ENCODE data around the gene ABHD12B. TPM values are rescaled to one million over a fixed set of nuclear protein-coding genes. Genes with fewer than 3 reads are reported as not detected.

ABHD12B gene
- polyA plus RNA-seq, 1 of the 3 experiments (the other 2 are of a cell fraction): not detected

DNA sequence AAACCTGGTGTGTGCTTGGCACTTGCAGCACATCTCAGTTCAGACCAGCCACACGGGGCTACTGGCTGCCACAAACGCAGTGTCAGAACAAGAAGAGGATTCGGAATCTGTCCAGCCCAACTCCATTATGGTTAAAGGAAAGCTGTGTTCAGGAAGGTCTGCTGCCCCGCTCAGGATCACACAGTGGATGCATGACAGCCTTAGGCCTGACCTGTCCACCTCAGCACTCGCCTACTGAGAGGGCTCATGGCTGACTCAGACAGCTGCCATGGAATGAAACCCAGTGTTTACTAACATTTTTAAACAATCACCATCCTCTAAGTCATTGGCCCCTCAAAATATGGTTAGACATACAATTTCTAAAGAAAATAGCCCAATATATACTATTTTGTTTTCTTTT, 35.3 kb upstream of the ABHD12B start:
- no peaks in the 10 kb centered on the region for H3K27me3 ChIP-seq (ENCODE audit: insufficient read depth)
- no peaks in the 10 kb centered on the region for H3K9me2 ChIP-seq
- H3K9ac ChIP-seq: no peak overlapping the region
- H3K4me3 ChIP-seq (ENCODE audit: low read depth in 2 of 2, low read length in 1 of 2): no peak overlapping the region
- ChIA-PET CTCF (no interaction called here), POLR2A (no interaction called here)
- no peaks in the 10 kb centered on the region for H4K20me1 ChIP-seq (ENCODE audit: insufficient read depth)
- no peaks in the 10 kb centered on the region for H3K36me3 ChIP-seq (replicated peaks in 1 of 2; ENCODE audit: control insufficient read depth in 1 of 2, insufficient read depth in 2 of 2, low read length in 1 of 2)
- TF ChIP-seq TAF1 (IDR thresholded peaks at IDR 0.05; ENCODE audit: borderline replicate concordance, low read depth, low read length) (no peak), TEAD4 (IDR thresholded peaks at IDR 0.05; ENCODE audit: borderline replicate concordance, insufficient read depth) (no peak), NFIC (IDR thresholded peaks at IDR 0.05; ENCODE audit: borderline replicate concordance) (no peak)
- no peaks in the 10 kb centered on the region for H3K79me2 ChIP-seq (ENCODE audit: insufficient read depth)
- peaks cover 0 to 4% of the 10 kb centered on the region in 2 experiments; a peak in 1 of 4 replicates for H3K4me1 ChIP-seq (ENCODE audit: control insufficient read depth in 1 of 2, insufficient read depth in 2 of 2, low read depth in 1 of 2, low read length in 1 of 2)
- DNase-seq: no peak
- H3F3A ChIP-seq (replicated peaks; ENCODE audit: insufficient read depth): no peaks in the 10 kb centered on the region
- H3K4me2 ChIP-seq: no peak overlapping the region
- no peaks in the 10 kb centered on the region for H3K9me3 ChIP-seq
- H3K27ac ChIP-seq (ENCODE audit: low read depth in 2 of 2, low read length in 1 of 2): no peak overlapping the region
- H2AFZ ChIP-seq (ENCODE audit: low read depth): no peak overlapping the region
- 92% methylated on average over 5 of the region's 5 CpGs for WGBS (ENCODE audit: low lambda C conversion rate)

DNA sequence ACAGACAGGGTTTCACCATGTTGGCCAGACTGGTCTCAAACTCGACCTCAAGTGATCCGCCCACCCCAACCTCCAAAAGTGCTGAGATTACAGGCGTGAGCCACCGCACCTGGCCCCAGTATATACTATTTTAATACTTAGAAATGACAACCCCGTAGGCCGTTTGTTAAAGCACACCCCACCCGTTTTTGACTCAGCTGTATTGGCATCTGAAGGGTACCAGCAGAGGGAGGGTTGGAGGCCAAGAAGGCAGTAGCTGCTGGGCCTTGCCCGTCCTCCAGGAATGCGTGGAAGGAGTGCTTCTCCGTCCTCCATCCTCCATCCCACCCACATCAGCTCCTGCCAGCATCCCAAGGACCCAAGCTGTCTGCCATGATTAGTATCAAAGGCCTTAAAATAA, 34.6 kb upstream of the ABHD12B start:
- TF ChIP-seq RAD21 (IDR thresholded peaks at IDR 0.05; ENCODE audit: low read length) (no peak), CHD2 (IDR thresholded peaks at IDR 0.05; ENCODE audit: low read length, partially characterized antibody) (no peak), MEF2A (IDR thresholded peaks at IDR 0.05; ENCODE audit: borderline replicate concordance, low read depth) (no peak), TAF1 (IDR thresholded peaks at IDR 0.05; ENCODE audit: borderline replicate concordance, low read depth, low read length) (no peak), FOXJ3 (CRISPR knock-in tag; IDR thresholded peaks at IDR 0.05) (no peak), MXI1 (IDR thresholded peaks at IDR 0.05; ENCODE audit: low read depth, low read length) (no peak), FOXM1 (IDR thresholded peaks at IDR 0.05; ENCODE audit: low read depth) (no peak), GATA2 (CRISPR knock-in tag; IDR thresholded peaks at IDR 0.05) (no peak), NFIC (IDR thresholded peaks at IDR 0.05; ENCODE audit: borderline replicate concordance) (no peak), YY1 (IDR thresholded peaks at IDR 0.05; ENCODE audit: low read depth) (no peak), EZH2phosphoT487 (IDR thresholded peaks at IDR 0.05; ENCODE audit: borderline replicate concordance, low read depth) (no peak), GABPA (IDR thresholded peaks at IDR 0.05; ENCODE audit: low read depth) (no peak), EP300 (IDR thresholded peaks at IDR 0.05; ENCODE audit: borderline replicate concordance in 1 of 2, low read depth in 1 of 2, low read length in 1 of 2) (no peak), JUND (IDR thresholded peaks at IDR 0.05) (no peak), NRF1 (IDR thresholded peaks at IDR 0.05; ENCODE audit: low read depth, low read length) (no peak)
- TF ChIP-seq, protein P1, sequence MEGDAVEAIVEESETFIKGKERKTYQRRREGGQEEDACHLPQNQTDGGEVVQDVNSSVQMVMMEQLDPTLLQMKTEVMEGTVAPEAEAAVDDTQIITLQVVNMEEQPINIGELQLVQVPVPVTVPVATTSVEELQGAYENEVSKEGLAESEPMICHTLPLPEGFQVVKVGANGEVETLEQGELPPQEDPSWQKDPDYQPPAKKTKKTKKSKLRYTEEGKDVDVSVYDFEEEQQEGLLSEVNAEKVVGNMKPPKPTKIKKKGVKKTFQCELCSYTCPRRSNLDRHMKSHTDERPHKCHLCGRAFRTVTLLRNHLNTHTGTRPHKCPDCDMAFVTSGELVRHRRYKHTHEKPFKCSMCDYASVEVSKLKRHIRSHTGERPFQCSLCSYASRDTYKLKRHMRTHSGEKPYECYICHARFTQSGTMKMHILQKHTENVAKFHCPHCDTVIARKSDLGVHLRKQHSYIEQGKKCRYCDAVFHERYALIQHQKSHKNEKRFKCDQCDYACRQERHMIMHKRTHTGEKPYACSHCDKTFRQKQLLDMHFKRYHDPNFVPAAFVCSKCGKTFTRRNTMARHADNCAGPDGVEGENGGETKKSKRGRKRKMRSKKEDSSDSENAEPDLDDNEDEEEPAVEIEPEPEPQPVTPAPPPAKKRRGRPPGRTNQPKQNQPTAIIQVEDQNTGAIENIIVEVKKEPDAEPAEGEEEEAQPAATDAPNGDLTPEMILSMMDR (IDR thresholded peaks at IDR 0.05): no peak
- TF ChIP-seq, protein P2, sequence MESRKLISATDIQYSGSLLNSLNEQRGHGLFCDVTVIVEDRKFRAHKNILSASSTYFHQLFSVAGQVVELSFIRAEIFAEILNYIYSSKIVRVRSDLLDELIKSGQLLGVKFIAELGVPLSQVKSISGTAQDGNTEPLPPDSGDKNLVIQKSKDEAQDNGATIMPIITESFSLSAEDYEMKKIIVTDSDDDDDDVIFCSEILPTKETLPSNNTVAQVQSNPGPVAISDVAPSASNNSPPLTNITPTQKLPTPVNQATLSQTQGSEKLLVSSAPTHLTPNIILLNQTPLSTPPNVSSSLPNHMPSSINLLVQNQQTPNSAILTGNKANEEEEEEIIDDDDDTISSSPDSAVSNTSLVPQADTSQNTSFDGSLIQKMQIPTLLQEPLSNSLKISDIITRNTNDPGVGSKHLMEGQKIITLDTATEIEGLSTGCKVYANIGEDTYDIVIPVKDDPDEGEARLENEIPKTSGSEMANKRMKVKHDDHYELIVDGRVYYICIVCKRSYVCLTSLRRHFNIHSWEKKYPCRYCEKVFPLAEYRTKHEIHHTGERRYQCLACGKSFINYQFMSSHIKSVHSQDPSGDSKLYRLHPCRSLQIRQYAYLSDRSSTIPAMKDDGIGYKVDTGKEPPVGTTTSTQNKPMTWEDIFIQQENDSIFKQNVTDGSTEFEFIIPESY (IDR thresholded peaks at IDR 0.05; ENCODE audit: borderline replicate concordance, low read depth): no peak
- TF ChIP-seq, protein P3, sequence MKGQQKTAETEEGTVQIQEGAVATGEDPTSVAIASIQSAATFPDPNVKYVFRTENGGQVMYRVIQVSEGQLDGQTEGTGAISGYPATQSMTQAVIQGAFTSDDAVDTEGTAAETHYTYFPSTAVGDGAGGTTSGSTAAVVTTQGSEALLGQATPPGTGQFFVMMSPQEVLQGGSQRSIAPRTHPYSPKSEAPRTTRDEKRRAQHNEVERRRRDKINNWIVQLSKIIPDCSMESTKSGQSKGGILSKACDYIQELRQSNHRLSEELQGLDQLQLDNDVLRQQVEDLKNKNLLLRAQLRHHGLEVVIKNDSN (IDR thresholded peaks at IDR 0.05; ENCODE audit: borderline replicate concordance, low read depth): no peak
- TF ChIP-seq, protein P4, sequence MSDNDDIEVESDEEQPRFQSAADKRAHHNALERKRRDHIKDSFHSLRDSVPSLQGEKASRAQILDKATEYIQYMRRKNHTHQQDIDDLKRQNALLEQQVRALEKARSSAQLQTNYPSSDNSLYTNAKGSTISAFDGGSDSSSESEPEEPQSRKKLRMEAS (IDR thresholded peaks at IDR 0.05; ENCODE audit: low read depth): no peak
- TF ChIP-seq, protein P5, sequence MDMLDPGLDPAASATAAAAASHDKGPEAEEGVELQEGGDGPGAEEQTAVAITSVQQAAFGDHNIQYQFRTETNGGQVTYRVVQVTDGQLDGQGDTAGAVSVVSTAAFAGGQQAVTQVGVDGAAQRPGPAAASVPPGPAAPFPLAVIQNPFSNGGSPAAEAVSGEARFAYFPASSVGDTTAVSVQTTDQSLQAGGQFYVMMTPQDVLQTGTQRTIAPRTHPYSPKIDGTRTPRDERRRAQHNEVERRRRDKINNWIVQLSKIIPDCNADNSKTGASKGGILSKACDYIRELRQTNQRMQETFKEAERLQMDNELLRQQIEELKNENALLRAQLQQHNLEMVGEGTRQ (IDR thresholded peaks at IDR 0.05; ENCODE audit: borderline replicate concordance, low read depth, low read length): no peak
- no peak overlapping the region for H3K27ac ChIP-seq (ENCODE audit: low read depth in 2 of 2, low read length in 1 of 2)
- H3K79me2 ChIP-seq (ENCODE audit: insufficient read depth): no peaks in the 10 kb centered on the region
- no peak for DNase-seq
- WGBS (ENCODE audit: low lambda C conversion rate): 79% methylated on average over 10 of the region's 10 CpGs
- H3K4me3 ChIP-seq (ENCODE audit: low read depth in 2 of 2, low read length in 1 of 2): no peak overlapping the region
- H3K9me2 ChIP-seq: no peaks in the 10 kb centered on the region
- H2AFZ ChIP-seq (ENCODE audit: low read depth): no peak overlapping the region
- H3F3A ChIP-seq (replicated peaks; ENCODE audit: insufficient read depth): no peaks in the 10 kb centered on the region
- no peak overlapping the region for H3K4me2 ChIP-seq
- H3K9me3 ChIP-seq: no peaks in the 10 kb centered on the region
- no peaks in the 10 kb centered on the region for H4K20me1 ChIP-seq (ENCODE audit: insufficient read depth)
- H3K36me3 ChIP-seq (replicated peaks in 1 of 2; ENCODE audit: control insufficient read depth in 1 of 2, insufficient read depth in 2 of 2, low read length in 1 of 2): no peaks in the 10 kb centered on the region
- ChIA-PET CTCF (interaction anchor here (1.1 kb wide), 1 partner anchor 23 kb away, joined by 3 read pairs; no protein-coding TSS in a partner anchor), POLR2A (no interaction called here)
- H3K4me1 ChIP-seq (ENCODE audit: control insufficient read depth in 1 of 2, insufficient read depth in 2 of 2, low read depth in 1 of 2, low read length in 1 of 2): no peaks in the 10 kb centered on the region
- no peaks in the 10 kb centered on the region for H3K27me3 ChIP-seq (ENCODE audit: insufficient read depth)
- H3K9ac ChIP-seq: no peak overlapping the region
